RCC 7860 (cell line): ENCODE data around the gene CDK6.
A peak's percentile ranks its signal among the peaks of the same experiment; 100 is the strongest.

Source experiments
- DNase-seq: peaks from one replicate; pipeline ENCODE4 v3.0.0-alpha.2; 2015; ENCODE audit warnings: low spot score
- FAIRE-seq: peaks from 2 replicates; lab custom pipeline; 2012; peaks lifted over from hg19 to GRCh38; lab: Jason Lieb, UNC

Gene CDK6

DNA sequence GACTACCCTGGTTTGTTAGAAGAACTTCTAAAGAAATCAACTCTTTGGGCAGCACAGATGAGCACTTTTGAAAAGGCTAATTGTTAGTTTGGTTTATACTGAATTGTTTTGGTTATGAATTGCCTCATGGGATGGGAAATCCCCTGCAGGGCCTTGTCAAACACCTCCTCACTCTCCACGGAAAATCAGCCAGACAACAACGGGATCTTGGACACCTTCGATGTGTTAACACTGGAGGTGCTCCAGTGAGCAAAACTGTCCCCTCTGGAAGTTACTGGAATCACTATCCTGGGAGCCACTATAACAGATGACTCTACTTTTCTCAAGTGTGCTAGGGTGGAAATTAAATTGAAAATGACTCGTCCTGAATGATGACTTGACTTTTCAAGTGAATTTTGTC, 38.7 kb downstream of the CDK6 start:
- DNase-seq (peak; percentile 56), FAIRE-seq (peak; percentile 51)

DNA sequence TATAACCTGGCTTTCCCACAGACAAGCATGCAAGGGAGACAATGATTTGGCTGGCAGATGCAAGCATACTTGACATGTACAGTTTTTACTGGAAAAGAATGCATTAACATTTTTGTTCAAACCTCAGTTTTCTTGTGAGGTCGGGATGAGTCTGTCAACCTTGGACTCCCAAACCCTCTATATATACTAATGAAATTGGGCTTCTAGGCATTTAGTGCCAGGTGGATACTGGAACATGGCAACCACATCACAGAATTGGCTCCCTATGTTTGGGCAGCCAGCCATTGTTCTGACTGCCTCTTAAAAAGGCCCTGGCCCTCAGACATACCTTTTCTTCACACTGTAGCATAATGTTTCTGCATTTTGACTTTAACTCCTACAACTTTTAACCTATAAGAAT, 39.1 kb downstream of the CDK6 start:
- FAIRE-seq (no peak), DNase-seq (no peak)

DNA sequence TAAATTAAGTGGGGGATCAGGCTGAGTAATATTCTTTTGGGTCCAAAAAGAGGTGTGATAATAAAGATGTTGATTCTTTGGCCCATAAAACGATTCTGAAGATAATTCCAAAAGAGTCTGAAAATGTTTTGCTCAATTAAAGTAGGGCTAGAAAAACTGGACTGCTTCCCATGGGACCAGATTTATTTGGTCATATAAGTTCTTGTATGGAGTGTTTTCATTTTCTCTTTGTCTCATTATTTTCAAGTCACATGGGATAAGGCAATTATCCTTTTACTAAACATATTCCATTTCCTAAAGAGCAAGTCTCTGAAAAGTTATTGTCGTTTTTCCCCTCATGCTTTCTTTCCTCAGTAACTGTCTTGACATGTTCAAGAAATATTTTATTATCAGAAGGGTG, 41.5 kb downstream of the CDK6 start:
- FAIRE-seq, result no peak
- DNase-seq, result no peak

DNA sequence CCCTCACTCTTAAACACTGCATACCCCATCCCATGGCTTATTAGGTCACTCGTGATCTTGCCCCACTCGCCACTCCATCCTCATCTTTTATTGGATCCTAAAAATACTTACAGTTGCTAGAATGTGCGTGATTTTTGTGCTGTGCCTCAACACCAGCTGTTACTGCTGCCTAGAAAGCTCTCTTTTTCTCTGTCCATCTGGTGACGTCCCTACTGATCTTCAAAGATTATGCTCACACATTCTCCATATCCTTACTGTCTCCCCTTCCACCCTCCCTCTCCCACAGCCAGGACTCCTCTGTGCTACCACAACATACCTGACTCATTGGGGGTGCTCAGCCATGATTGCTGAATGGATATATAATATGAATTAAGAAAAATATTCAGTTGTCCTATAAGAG, 42.0 kb downstream of the CDK6 start:
- DNase-seq (no peak), FAIRE-seq (no peak)

DNA sequence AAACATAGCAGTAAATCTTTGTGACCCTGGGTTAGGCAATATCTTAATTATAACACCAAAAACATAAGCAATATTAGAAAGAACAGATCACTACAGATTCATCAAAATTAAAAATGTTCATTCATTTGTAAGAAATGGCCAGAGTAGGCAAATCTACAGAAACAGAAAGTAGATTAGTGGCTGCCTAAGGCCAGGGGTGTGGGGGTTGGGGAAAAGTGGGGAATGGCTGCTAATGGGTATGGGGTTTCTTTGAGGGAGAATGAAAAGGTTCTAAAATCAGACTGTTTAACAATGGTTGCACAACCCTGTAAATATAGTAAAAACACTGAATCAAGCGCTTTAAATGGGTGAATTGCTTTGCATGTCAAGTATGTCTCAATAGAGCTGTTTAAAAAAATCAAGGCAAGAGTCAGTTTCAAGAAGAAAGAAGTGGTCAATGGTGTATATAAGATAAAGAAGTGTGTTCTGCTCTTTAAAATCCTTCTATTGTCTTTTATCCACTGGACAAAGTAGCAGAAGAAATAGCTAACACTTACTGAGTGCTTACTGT, 42.6 kb downstream of the CDK6 start:
- FAIRE-seq (no peak), DNase-seq (no peak)

DNA sequence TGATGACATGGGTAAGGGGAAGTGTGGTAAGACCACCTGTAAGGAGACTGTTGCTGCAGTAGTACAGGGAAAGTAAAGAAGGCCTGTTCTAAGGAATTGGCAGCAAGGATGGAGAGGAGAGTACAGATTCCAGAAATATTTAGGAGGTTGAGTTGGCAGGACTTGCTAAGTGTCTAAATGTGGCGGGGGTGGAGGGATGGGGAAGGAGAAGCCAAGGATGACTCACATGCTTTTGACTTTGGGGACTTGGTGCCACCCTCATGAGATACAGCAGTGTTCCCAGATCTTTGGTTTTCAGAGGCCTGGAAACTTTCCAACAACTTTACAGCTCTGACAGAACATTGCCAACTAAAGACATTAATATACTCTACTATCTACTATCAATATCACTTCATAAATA, 45.4 kb downstream of the CDK6 start:
- DNase-seq (peak; percentile 42), FAIRE-seq (peak; percentile 11)

DNA sequence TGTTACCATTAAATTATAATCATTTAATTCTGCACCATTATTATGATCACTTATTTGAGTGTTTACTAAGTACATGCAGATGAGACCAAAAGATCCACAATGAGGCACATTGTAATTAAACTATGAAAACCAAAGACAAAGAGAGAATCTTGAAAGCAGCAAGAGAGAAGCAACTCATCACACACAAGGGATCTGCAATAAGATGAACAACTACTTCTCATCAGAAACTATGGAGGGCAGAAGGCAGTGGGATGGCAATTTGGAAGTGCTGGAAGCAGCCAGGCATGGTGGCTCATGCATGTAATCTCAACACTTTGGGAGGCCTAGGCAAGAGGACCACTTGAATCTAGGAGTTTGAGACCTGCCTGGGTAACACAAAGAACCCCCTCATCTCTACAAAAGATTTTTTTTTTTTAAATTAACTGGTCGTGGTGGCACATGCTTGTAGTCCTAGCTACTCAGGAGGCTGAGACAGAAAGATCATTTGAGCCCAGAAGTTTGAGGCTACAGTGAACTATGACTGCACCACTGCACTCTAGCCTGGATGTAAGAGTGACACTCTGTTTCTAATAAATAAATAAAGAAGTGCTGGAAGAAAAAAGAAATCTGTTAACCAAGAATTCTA, 47.7 kb downstream of the CDK6 start:
- FAIRE-seq, result no peak
- peak; percentile 22 for DNase-seq

DNA sequence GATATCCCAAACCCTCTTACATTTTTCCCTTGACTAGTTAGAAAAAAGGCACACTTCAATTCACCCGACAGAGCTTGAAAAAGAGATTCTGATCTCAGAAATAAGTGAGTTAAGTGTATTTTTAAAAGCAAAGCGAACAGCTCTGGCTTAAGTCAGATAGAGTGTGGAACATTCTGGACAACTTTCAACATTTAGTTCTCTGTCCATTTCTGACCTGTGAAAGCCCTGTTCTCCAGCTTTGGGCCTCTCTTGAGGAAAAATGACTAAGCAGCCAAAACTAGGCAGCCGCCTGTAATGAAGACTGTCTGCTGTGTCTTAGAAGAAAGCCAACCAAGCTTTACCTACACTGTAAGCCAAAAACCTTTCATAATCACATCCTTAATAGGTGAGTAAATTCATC, 50.5 kb downstream of the CDK6 start:
- FAIRE-seq (peak; percentile 63), DNase-seq (no peak)

DNA sequence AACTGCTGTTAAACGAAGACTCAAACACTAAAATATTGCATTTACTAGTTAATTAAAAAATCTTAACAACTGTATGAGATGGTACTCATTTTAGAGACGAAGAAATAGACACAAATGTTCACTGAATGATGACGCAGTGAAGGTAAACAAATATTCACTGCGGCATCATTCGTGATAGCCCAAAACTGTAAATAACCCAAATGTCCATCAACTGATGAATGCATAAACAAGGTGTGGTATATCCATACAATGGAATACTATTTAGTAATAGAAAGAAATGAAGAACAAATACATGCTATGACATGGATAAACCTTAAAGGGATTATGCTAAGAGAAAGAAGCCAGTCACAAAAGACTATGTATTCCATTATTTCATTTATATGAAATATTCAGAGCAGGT, 51.4 kb downstream of the CDK6 start:
- DNase-seq, result no peak
- FAIRE-seq, result no peak

DNA sequence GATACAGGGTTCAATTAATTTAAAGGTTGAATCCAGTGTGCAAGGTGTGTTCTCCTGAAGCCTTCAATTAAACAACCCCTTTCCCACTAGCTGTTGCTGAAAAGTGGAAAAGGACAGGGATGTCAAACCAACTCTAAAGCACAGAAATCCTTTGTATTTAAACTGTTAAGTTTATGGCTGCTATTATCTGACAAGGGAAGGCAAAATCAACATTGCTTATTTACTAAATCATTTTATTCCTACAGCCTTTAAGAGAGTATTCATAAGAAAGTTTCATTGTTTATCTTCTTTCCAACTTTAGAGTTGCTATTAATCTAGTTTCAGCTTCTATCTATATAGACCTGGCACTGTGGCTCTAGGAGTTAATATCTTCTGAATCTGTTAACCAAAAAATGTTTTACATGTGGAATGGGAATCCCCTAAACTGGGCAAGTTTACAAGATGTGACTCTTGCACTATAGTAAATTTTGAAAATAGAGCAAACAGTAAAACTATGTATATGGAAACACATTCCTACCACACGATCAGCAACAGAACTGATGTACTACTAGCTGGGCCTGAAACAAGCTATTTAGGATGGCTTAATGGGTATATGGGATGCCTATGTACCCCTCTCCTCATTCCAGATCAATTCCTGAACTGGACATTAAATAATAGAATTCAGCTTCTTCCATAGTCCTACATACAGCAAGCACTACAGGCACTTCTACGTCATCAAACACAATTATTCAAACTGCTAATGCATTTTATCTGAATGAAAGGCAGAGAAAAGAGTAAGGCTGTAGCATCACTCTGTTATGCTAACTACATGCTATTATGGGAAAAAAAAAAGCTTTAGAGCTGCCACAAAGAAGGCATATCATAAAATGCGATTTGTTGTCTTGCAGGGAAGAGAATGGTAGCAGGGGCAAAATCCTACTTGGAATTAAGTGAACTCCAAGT, 52.8 kb downstream of the CDK6 start:
- no peak for FAIRE-seq
- no peak for DNase-seq

DNA sequence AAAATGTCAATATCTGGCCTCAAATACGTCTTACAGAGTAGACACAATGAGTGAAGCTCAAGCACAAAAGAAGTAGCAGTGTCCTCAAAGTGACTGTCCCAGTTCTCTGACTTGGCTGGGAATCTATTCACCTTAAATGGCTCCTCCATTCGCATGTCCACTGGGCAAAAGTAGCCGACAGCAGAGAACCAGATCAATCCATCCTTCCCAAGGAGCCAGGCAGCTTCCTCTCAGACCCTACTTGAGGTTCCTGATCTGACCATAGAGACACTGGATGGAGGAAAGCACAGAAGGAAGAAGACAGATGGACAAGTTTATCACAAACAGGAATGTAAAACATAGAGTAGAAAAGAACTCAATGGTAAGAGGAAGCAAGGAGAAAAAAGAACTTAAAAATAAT, 53.5 kb downstream of the CDK6 start:
- no peak for DNase-seq
- FAIRE-seq, result no peak

DNA sequence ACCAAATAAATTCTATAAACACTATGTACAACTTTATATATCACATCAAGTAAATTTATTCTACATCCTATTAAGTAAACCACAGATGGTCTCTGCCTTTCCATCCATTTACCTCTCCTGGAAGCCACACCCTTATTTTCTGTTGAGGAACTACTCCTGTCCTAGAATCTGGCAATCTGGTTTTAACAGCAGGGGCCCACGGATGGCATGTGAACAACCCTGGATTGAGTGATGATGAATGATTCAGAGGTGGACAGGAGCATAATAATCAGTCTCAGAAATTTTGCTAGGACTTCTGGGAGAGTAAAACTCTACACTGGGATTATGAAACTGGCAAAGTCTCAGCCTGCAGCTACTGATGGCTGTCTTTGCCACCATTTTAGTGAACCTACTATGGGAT, 54.1 kb downstream of the CDK6 start:
- DNase-seq (no peak), FAIRE-seq (no peak)

DNA sequence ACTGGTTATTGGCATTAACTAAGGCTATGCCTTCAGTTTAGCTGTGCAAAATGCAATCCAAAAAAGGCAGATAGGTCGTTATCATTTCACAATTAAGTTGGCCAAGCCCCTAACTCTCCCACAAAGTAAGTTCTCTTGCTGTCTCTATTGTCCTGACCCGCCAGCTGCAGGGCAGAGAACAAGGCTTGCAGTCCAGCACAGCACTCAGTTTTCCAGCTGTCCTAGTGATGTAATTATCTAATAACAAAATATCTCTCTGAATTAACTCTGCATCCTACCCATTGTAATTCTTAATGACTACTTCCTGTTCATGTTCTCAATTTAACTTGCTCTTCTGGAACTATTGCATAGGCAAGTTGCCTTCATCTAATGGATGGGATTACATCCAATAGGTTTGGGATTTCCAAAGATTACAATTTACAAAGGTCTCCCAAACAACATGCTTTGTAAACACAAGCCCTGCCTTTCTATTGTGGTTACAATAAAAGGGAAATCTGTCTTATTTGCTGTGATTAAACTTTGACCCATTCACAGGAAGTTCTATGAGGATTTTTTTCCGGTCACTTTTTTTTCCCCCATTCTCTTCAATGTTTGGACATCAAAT, 55.2 kb downstream of the CDK6 start:
- FAIRE-seq, result no peak
- DNase-seq, result no peak

DNA sequence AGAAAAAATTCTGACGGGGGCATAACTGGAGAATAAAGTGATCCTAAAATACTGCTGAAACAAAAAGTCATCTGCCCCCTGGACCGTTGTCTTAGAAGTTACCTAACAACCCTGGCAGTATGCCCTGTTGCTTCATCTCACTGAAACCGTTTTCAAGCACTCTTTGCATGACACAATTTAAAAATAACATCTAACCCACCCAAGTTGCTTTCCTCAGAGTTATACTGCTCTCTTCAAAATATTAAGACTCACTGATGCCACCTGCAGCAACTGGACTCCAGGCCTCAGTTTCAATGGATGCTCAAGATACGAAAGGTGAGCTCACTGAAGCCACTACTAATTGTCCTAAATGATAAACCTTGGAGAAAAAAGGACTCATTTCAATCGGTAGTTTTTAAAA, 57.4 kb downstream of the CDK6 start:
- no peak for DNase-seq
- FAIRE-seq, result no peak

DNA sequence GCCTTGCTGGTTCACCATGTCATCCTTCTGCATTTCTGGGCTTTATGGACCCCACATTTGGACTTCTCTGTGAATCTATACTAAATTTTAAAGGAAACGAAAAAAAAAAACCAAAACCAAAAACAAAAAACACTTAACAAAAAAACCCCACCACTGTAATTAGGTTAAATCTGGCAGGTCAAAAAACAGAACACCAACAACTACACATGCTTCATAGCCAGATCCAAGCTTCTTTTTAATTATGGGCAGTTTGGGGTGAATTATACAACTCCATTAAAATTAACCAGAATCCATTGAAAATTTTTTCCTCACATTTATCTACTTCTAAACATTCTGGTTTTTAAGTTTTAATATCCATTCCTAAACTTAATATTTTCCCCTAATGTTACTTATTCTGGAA, 58.4 kb downstream of the CDK6 start:
- FAIRE-seq, result no peak
- no peak for DNase-seq

DNA sequence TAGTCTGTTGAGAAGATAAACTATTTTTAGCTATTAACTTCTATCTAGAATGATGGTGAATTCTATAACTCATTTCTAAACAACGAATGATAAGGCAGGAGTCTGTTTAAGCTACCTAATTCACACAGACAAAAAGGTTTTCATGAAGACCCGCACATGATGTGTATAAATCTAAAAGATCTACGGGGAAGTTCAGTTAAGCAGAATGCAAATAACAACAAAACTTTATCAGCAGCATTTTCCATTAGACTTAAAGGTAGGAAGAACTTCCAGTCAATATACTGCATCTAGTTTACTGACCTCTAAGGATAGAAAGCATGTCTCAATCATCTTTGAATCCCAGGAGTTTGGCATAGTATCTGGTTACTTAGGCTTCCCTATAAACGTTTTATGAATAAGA, 62.6 kb downstream of the CDK6 start:
- no peak for FAIRE-seq
- DNase-seq, result no peak

DNA sequence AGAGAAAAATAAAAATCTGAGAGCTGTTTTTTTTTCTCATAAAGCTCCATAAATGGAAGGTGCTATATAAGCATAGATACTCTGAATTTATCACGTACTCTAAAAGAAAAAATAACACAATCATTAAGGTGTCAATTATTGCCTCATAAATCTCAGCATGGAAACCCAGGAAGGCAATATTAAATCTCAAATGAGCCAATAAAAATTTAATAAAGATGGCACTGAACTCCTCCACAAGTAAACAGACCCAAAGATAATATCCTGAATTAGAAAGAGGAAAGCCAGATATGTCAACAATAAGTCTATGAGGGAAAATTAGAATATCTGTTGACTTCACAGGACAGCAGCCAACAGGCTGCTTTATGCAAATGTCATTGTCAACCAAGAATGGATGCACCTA, 66.5 kb downstream of the CDK6 start:
- FAIRE-seq (no peak), DNase-seq (no peak)

DNA sequence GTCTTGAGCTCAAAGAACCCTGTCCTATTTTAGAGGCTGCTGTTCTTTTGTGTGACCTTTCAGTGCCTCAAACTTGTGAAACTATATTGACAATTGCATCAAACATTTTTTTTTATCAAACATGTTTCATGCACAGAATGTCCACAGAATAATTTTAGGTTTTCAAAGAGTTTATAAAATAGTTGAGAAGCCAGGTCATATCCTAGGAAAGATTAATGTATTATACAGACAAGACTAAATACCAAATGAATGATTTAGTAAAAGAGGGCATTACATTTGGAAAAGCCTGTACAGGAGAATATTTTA, 67.0 kb downstream of the CDK6 start:
- no peak for FAIRE-seq

DNA sequence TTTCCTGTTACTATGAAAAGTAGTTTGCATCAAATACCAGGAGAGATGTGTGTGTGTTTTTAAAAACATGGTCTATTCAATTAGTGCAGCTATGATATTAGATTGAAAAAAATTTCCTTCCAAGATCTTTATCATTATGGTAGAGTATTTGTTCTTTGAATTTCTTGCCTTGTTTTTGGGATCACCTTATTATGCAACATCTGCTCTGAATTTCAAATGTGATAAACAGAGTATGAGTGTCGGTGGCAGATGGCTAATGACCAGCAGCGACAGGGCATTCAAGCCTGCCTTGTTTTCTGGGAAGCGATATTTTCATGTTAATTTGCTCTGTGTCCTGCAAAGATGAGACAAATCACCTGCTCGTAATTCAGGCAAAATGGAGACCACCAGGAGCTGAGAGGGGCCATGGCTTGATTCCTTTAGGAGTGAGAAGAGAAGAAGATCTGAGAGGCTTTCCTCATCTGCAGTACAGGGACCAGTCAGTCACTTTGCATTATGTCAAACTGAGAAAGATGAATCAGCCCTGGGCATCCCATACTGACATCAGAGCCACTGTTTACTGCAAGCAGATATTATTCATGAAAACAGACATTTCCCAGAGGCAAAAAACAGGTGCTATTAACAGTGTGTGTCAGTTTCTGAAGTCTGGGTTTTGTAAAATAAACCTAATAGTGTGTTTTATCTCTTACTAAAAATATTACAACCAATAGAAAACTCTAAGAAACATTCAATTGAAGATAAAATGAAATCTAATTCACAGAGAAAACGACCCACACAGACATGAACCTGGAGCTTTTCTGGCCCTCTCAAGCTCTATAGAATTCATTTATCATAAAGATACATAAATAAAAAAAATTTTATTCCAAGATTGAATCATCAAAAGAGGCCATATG, 67.6 kb downstream of the CDK6 start:
- FAIRE-seq, result no peak
- DNase-seq, result no peak

More for the DNA sequence above, 67.0 kb downstream of the CDK6 start:
- DNase-seq, result no peak

DNA sequence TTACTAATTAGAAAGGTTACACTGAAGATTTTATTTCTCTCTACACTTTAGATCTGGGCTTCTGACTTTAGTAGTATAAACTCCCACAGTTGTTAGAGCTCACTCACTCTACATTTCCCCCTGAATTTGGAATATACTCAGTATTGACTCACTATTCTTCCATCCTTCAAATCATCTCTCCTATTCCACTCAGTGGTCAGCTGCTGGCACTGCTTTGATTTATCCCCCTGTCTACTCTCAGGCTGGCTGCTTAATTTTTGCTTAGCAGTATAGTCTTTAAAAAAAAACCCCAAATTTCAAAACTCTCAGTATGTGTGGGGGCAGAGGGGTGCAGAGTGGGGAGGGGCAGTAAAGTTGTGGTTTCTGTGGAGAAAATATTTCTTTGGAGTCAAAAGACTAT, 68.9 kb downstream of the CDK6 start:
- peak; percentile 84 for FAIRE-seq
- DNase-seq, result peak; percentile 63

DNA sequence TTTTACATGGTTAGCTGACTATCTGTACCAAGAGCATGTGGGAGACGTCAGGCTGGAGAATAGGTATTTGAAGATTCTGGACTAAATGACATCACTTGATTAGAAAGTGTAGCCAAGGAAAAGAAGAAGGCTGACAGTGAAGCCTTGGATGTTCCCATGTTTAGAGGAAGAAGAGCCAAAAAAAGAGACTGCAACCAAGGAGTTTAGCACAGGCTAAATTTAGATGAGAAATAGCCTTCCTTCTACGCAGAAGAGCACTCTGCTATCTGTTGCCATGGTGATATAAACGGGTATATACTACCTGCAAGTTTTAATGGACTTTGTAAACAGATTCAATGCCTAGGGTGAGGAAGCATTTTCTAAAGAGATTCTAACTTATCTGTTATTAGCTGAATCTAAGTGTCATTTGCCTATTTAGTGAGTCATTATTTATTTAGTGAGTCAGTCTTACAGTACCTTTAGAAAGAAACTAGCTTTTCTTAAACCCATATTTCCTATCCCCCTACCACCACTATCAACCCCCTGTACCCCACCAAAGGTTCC, 69.8 kb downstream of the CDK6 start:
- FAIRE-seq (peak; percentile 84), DNase-seq (peak; percentile 78)
